ENCODE measurements around the gene LRP1.

GRCh38 chr12:57191410-57191809 is 63.1 kb downstream of the LRP1 start:
- no peak for TF ChIP-seq CTCF (conservative IDR thresholded peaks at IDR 0.05; ENCODE audit: low read depth in 2 of 2)
- no peak for TF ChIP-seq POLR2AphosphoS5 (IDR thresholded peaks at IDR 0.05; ENCODE audit: low read depth)
- no peak for TF ChIP-seq ZNF331 (CRISPR knock-in tag; IDR thresholded peaks at IDR 0.05; ENCODE audit: low read depth)
- no peak for TF ChIP-seq CREB1 (CRISPR knock-in tag; IDR thresholded peaks at IDR 0.05; ENCODE audit: low read depth)
